Brain microvascular endothelial cell (primary cell): ENCODE results near the gene FSD1L.

Experiments used
- DNase-seq: peaks from one replicate; pipeline ENCODE4 v3.0.0-alpha.2; 2020
- H3K27ac ChIP-seq: fragments of 250-450 bp; sonication (Bioruptor Pico); 2 replicates; pipeline ENCODE4 v1.5.1; 2020; ENCODE audit warnings: mild to moderate bottlenecking, moderate library complexity
- H3K27me3 ChIP-seq: fragments of 250-450 bp; sonication (Bioruptor Pico); replicated peaks from 2 replicates; pipeline ENCODE4 v1.5.1; 2020; ENCODE audit warnings: mild to moderate bottlenecking
- H3K36me3 ChIP-seq: fragments of 250-450 bp; sonication (Bioruptor Pico); replicated peaks from 2 replicates; pipeline ENCODE4 v1.5.1; 2020; ENCODE audit warnings: mild to moderate bottlenecking
- H3K4me3 ChIP-seq: 2 replicates; pipeline ENCODE4 v1.5.1; 2011; ENCODE audit warnings: low read depth, mild to moderate bottlenecking, control low read depth, low read length, moderate library complexity
- CTCF ChIP-seq: IDR thresholded peaks from 2 replicates; pipeline ENCODE4 v1.5.1; 2011; ENCODE audit warnings: low read depth, mild to moderate bottlenecking, moderate library complexity, low read length, control low read depth, inconsistent platforms; ENCODE audit errors: missing control alignments
- in situ Hi-C: cut with HindIII; loops from 2 replicates; pipeline ENCODE4 v1.10.0; 2017; ENCODE audit warnings: low sequenced_read_pairs, low pct_ligation_motif_present

The FSD1L gene

GRCh38 chr9:105426657-105427056 lies 21.2 kb upstream of the FSD1L start:
- H3K4me3 ChIP-seq = no peak overlapping the region
- no peaks in the 10 kb centered on the region for H3K36me3 ChIP-seq
- in situ Hi-C loops = no loop called here
- no peak for DNase-seq
- H3K27me3 ChIP-seq = no peaks in the 10 kb centered on the region
- no peak overlapping the region for H3K27ac ChIP-seq
- no peak for TF ChIP-seq CTCF

- DNase-seq = no peak
- no peak for TF ChIP-seq CTCF
Observed at GRCh38 chr9:105431424-105432246, 16.2 kb upstream of the FSD1L start.

GRCh38 chr9:105432247-105432842 lies 15.5 kb upstream of the FSD1L start:
- no peak for TF ChIP-seq CTCF
- no peaks in the 10 kb centered on the region for H3K27me3 ChIP-seq
- H3K36me3 ChIP-seq = no peaks in the 10 kb centered on the region
- in situ Hi-C loops = no loop called here
- no peak for DNase-seq
- no peak overlapping the region for H3K4me3 ChIP-seq
- no peak overlapping the region for H3K27ac ChIP-seq

More at GRCh38 chr9:105431424-105432246, 16.2 kb upstream of the FSD1L start:
- Histone ChIP-seq H3K27ac (no peak overlapping the region), H3K27me3 (no peaks in the 10 kb centered on the region), H3K36me3 (no peaks in the 10 kb centered on the region), H3K4me3 (no peak overlapping the region)
- in situ Hi-C loops = no loop called here

- no peaks in the 10 kb centered on the region for H3K27me3 ChIP-seq
- no peak for TF ChIP-seq CTCF
- H3K4me3 ChIP-seq = no peak overlapping the region
- DNase-seq = no peak
- in situ Hi-C loops = no loop called here
- no peaks in the 10 kb centered on the region for H3K36me3 ChIP-seq
- H3K27ac ChIP-seq = no peak overlapping the region
Observed at GRCh38 chr9:105435453-105435852, 12.4 kb upstream of the FSD1L start.

GRCh38 chr9:105436783-105437182 lies 11.1 kb upstream of the FSD1L start:
- Histone ChIP-seq H3K4me3 (no peak overlapping the region), H3K27me3 (no peaks in the 10 kb centered on the region), H3K36me3 (no peaks in the 10 kb centered on the region), H3K27ac (no peak overlapping the region)
- in situ Hi-C loops = no loop called here
- no peak for TF ChIP-seq CTCF
- no peak for DNase-seq
